MV-4-11 (cell line): ENCODE results near the gene HS3ST1.

ENCODE experiments used
- DNase-seq: peaks from one replicate; lab custom pipeline; 2025; lab: John Stamatoyannopoulos, UW

Gene HS3ST1

GRCh38 chr4:11431111-11431510 lies 2.4 kb upstream of the HS3ST1 start:
- no peak for DNase-seq

GRCh38 chr4:11430536-11430935 lies 1.8 kb upstream of the HS3ST1 start:
- DNase-seq = no peak

GRCh38 chr4:11429699-11430045 lies 978 bp upstream of the HS3ST1 start:
- DNase-seq = no peak

GRCh38 chr4:11428899-11429698 lies 405 bp upstream of the HS3ST1 start:
- no peak for DNase-seq

- no peak for DNase-seq
Observed at GRCh38 chr4:11427121-11427996, 1.3 kb downstream of the HS3ST1 start.

- DNase-seq = no peak
Observed at GRCh38 chr4:11426731-11427120, 2.0 kb downstream of the HS3ST1 start.

- DNase-seq = no peak
Observed at GRCh38 chr4:11426003-11426402, 2.7 kb downstream of the HS3ST1 start.

GRCh38 chr4:11424856-11425255 lies 3.8 kb downstream of the HS3ST1 start:
- DNase-seq = no peak

GRCh38 chr4:11424000-11424399 lies 4.7 kb downstream of the HS3ST1 start:
- no peak for DNase-seq

GRCh38 chr4:11423465-11423864 lies 5.2 kb downstream of the HS3ST1 start:
- no peak for DNase-seq

GRCh38 chr4:11421116-11421515 lies 7.6 kb downstream of the HS3ST1 start:
- no peak for DNase-seq

- no peak for DNase-seq
Observed at GRCh38 chr4:11420327-11420726, 8.4 kb downstream of the HS3ST1 start.

- peak; percentile 3 for DNase-seq
Observed at GRCh38 chr4:11418610-11419009, 10.1 kb downstream of the HS3ST1 start.

GRCh38 chr4:11416767-11417113 lies 12.0 kb downstream of the HS3ST1 start:
- DNase-seq = no peak

- no peak for DNase-seq
Observed at GRCh38 chr4:11416071-11416766, 12.5 kb downstream of the HS3ST1 start.

- DNase-seq = no peak
Observed at GRCh38 chr4:11415409-11416070, 13.2 kb downstream of the HS3ST1 start.

GRCh38 chr4:11412211-11412610 lies 16.5 kb downstream of the HS3ST1 start:
- no peak for DNase-seq

- no peak for DNase-seq
Observed at GRCh38 chr4:11409632-11410031, 19.1 kb downstream of the HS3ST1 start.

GRCh38 chr4:11408233-11408967 lies 20.3 kb downstream of the HS3ST1 start:
- DNase-seq = no peak

- DNase-seq = no peak
Observed at GRCh38 chr4:11407551-11407950, 21.1 kb downstream of the HS3ST1 start.

- no peak for DNase-seq
Observed at GRCh38 chr4:11404431-11404830, 24.3 kb downstream of the HS3ST1 start.

- no peak for DNase-seq
Observed at GRCh38 chr4:11402192-11402591, 26.5 kb downstream of the HS3ST1 start.
